HL-60/S4 treated with retinoic acid at 250 ng/mL for 4 days and 3 days (cell line): ENCODE data around the gene PDE6A.
"Not testable (repeated sequence)": the region's sequence is repeated elsewhere in the genome, so short reads cannot be mapped to it uniquely, and the experiment has no call there.

Source experiments
- in situ Hi-C: fragments of 300-500 bp; cut with MboI; formaldehyde crosslinking; loops from 2 replicates; pipeline ENCODE4 v1.7.0; 2022; ENCODE audit warnings: low sequenced_read_pairs

PDE6A gene

DNA sequence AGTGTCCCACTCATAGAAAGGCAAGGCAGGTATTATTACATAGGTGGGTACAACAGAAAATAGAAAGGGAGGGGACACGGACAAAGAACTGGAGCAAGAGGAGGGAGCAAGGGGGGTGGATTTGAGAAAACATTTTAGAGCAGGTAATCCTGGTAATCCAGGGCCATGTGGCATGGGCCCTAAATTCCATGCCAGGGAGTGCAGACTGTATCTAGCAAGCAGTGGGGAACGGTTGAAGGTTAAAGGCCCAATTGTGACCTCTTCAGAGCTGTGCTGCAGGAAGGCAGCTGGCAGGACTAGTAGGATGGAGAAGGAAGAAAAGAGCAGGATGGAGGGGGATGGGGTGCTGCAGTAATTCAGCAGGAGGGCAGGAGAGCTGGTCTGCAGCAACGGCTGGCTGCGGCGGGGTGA, 75.2 kb downstream of the PDE6A start:
- in situ Hi-C loops: no loop called here

DNA sequence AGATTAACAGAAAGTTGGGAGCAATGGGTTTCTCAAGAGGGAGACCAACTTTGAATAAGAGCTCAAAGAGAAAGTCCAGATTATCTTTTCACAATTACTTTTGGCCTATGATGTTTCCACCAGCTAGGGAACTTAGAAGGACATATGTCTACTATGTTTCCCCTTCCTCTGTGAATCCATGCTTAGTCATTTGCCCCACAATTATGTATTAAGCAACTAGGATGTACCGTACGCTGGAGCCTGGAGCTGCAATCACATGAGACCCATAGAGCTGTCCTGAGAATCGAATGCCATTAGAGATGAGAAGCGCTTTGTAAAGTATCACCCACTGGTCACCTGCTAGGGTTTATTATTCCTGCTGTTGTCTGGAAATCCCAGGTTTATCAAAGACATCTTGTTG, 78.8 kb downstream of the PDE6A start:
- in situ Hi-C loops: no loop called here

DNA sequence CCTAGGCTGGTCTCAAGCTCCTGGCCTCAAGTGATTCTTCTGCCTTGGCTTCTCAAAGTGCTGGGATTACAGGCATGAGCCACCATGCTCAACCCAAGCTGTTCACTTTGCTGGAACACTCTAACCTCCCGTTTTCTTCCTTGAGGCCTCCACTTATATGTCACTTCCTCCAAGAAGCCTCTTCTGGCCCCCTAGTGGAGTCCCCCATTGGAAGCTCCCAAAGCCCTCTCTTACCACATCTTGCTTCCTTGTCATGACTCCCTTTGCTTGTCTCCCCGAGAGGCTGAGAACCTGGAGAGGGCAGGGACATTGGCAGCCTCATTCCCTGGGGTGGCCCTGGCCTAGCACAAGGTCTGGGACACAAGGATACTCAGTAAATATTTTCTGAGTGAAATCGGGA, 80.8 kb downstream of the PDE6A start:
- in situ Hi-C loops: no loop called here

DNA sequence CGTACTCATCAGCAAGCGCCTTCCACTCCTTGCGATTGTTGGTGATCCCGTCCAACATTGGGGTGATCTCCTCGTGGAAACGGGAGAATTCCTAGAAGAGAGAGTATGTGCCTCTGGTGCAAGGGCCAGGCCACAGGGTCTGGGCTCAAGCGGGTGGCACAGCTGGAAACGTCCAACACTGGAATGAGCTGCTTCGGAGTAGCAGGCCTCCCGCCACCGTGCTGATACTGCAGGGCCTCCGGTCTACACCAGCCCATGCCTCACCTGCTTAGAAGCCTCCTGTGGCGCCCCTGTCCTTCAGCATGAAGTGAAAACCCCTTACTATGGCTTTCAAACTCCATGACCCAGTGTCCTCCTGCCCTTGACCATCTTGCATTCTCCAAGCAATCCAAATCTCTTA, 81.4 kb downstream of the PDE6A start:
- in situ Hi-C loops: no loop called here

DNA sequence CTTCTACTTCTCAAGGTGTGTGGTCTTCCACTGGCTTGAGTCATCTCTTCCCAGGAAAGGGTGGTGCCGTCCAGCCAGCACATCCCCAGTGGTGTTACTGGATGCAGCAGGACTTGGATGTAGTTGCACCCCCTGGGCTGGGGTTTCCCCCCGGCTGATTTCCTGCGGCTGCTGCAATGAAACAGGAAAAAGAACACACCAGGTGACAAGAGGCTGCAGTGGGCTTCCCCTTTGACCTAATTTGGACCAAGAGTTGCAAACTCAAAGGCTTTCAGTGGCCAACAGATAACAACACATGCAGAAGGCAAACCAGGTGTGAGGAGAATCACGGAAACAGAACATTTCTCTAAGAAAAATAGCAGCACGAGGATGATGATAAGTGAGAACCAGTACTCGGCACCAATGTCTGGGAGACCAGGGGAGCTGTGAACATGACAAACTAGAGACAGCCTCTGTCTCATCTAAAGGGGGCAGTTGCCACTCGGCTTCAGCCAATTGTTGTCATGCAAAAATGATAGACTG, 83.7 kb downstream of the PDE6A start:
- in situ Hi-C loops: no loop called here

DNA sequence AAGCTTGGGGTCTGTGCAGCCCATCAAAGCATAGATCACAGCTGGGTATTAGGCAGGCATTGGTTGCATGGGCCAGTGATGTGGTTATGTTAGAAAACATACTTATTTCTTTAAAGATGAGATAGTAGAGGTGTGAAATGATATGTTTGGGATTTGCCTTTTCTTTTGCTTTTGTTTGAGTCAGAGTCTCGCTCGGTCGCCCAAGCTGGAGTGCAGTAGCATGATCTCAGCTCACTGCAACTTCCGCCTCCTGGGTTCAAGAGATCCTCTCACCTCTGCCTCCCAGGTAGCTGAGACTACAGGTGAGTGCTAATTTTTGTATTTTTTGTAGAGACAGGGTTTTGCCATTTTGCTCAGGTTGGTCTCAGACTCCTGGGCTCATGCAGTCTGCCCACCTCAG, 84.8 kb downstream of the PDE6A start:
- in situ Hi-C loops: no loop called here

DNA sequence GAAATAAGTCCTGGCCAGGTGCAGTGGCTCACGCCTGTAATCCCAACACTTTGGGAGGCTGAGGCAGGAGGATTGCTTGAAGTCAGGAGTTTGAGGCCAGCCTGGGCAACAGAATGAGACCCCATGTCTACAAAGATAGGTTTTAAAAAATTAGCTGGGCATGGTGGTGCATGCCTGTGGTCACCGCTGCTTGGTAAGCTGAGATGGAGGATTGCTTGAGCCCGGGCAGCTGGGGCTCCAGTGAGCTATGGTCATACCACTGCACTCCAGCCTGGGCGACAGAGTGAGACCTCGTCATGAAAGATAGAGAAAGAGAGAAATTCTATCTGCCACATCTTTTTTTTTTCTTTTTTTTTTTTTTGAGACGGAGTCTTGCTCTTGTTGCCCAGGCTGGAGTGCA, 86.1 kb downstream of the PDE6A start:
- in situ Hi-C loops: not testable (repeated sequence)

DNA sequence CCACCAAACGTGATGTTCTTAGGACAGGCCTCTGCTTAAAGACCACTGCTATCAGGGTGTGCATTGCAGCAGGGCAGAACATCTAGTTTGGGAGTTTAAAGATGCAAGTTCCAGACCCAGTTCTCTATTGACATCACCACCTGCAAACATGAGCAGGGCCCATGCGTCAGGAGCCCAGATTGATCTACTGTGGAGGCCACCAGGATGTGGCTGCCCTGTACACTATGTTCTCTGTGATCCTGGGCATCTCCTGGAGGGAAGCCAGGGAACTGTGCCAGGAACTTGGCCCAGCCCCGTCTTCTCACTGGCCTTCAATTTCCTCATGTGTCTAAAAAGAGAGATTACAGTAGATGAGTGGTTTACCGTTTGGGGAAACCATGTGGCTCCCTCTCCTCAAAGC, 87.1 kb downstream of the PDE6A start:
- in situ Hi-C loops: no loop called here

DNA sequence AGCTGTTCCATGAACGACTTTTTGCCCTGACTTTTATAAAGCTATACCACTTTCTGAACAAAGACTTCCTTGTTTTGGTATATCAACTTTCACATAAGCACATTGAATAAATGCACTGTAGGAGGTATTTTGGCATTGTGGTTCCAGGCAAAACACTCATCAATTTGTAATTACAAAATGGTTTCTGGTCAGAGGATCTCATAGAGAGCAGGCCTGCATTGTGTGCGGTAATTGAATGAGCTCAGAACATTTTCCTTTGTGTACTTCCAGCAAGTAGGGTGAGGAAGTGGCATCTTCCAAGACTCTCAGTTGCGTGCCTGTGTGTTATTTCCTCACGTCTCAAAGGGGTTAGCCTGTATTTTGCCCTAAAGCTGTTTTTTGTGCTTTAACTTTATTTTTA, 89.2 kb downstream of the PDE6A start:
- in situ Hi-C loops: no loop called here

DNA sequence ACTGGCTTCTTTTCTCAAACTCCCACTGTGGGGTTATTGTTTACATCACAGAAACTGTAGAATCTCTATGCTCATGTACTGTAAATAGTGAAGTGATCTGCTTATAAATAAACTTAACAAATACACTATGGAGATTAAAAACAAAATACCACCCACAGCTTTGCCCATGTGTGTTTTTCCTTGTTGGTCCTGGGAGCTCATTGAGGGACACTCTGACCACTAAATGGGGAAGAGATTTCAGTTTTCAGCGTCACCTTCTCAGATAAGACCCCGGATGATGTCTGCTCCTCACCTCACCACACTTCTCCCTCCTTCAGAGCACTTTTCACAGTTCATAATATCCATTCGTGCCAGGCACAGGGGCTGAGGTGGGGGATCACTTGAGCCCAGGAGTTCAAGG, 89.7 kb downstream of the PDE6A start:
- in situ Hi-C loops: no loop called here

DNA sequence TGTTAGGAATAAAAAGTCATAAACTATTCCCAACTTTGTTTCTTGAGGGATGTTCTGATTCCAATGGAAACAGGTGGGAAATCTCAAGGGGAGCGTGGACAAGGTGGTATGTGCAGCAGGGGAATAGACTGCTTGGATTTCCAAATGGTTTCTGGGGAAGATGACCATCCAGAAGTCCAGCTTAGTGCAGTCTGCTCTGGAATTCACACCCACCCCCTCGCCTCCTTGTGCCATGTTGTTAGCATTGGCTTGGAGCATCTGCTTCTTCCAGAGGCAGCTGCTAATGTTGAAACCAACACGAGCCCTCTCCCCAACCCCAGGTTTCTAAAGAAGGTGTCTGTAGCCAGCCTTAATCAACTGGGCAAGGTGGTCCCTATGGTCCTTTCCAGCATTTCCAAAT, 90.9 kb downstream of the PDE6A start:
- in situ Hi-C loops: no loop called here

DNA sequence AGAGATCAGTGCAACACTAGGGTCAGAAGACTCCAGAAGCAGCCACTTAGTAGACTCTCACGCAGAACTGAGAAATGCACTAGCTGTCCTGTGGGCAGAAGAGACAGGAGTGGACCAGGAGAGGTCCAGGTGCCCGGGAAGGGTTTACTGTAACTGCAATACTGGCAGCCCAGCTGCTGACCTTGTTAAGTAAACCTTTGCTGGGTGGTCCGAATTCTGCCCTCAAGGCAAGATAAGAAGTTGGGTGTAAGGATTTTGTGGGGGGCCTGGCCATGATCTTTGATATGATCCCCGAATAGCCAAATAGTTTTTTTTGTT, 91.3 kb downstream of the PDE6A start:
- in situ Hi-C loops: no loop called here

DNA sequence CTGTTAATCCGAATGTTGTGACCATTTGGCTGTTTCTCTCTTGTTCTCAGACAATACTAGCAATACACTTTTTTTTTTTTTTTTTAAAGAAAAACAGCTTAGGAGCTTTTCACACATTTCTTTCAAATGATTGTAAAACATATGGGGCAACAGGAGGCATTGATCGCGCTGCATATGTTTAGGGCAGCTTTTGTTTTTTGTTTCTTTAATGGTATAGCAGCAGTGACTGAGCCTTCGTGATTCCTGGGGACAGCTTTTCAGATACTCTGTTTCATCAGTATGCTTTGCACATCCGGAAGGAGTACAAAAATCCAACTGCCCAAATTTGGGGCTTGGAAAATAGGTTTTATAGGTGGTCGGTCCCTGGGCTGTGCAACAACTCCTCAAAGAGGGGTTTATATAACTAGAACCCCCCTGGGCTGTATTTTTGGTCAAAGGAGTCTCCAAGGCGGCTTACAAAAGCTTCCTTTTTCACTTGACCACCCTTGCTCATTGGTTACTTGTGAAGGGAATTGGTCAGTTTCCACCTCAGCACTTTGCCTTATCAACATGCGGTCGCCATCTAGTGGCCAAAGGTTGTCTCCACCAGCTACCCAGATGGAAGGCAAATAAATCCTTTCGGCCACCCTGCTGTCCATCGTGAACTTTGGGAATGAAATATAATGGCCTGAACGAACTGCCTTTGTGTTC, 91.8 kb downstream of the PDE6A start:
- in situ Hi-C loops: no loop called here

DNA sequence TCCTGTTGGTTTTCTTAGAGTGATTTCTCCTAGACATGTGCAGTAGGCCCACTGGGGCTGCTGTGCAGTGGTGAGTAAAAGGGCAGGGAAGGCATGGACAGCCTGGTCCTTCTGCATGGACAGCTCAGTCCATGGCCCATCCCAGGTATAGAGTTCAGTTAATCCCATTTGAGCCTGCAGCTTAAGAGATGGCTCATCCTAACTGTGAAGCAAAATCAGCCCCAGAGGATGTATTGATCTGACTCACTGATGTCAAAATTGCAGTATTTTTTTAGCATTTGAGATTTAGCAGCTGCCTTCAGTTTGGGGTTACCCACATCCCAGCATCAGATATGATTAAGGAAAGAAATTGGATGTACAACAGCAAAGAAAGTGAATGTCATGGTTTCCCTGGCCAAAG, 93.4 kb downstream of the PDE6A start:
- in situ Hi-C loops: no loop called here

DNA sequence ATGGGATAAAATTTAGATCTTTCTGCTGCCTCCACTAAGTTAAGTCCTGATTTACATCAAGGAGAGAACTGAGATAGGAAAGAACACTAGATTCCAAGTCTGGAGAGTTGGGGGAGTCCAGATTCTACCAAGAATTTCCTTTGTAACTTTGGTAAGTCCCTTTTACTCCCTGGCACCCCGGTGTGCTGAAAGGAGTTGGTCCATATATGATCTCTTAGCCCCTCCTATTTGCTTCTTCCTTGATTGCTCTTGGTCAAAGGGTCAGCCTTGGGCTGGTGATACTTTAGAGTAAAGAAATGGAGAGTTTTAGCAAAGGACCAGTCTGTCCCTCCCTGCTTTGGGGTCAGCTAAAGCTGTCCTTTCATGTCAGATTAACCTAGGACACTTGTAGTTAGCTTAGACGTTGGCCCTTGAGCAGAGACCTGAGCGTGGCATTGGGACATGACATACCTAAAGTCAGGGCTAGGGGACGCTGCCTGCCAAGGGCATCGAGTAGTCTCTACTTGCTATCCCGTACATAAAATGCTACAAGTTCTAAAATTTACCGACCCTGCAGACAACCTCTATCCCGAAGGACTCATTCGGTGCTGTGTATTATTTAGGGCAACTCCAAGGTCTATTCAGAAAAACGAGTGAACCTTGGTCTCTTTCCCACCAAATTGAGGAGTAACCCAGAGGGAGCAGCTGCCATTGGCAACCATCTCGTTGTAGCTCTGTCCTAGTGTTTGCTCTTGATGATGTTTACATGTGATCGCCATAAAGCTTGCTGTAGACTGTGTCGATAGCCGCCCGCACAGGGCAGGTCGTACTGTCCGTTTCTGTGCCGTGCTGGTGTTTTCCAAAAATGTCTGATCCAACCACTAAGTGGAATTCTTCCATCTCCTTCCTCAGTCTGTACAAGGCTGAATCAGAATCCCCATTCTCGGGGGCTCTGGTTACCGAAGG, 94.4 kb downstream of the PDE6A start:
- in situ Hi-C loops: no loop called here

DNA sequence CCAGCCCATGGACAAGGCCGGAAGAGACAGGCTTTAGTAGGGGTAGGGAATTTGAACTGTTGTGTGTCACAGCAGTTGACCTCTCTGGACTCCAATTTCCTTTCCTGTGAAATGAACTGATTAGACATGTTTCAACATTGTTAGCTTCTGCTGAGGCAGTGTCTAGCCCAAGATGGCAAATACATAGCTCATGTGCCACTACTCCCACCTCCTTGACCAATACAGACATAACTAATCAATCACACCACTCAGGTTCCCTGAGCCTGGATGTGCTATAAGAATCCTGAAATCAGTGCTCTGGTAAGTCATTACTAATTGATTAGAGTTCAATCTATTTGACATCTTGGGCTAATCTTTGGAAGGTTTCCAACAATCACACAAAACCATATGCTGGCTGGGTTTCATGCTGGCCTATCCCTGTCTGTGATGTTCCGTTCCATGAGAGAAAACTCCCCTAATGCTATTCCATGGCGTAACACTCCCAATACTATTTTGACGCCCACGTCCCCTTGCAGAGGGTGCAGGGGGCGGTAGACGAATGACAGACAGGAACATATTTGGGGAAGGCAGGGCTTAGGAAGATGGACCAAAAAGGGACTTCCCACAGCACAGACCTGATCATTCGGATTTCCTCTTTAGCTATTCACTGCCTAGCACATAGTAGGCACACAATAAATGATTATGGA, 95.2 kb downstream of the PDE6A start:
- in situ Hi-C loops: no loop called here

DNA sequence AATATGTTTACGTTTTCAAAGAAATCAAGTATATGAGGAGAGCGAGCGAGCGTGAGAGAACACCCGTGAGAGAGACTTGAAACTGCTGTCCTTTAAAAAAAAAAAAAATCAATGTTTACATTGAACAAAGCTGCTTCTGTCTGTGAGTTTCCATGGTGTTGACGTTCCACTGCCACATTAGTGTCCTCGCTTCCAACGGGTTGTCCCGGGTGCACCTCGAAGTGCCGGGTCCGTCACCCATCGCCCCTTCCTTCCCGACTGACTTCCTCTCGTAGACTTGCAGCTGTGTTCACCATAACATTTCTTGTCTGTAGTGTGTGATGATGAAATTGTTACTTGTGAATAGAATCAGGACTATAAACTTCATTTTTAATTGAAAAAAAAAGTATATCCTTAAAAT, 97.0 kb downstream of the PDE6A start:
- in situ Hi-C loops: no loop called here

DNA sequence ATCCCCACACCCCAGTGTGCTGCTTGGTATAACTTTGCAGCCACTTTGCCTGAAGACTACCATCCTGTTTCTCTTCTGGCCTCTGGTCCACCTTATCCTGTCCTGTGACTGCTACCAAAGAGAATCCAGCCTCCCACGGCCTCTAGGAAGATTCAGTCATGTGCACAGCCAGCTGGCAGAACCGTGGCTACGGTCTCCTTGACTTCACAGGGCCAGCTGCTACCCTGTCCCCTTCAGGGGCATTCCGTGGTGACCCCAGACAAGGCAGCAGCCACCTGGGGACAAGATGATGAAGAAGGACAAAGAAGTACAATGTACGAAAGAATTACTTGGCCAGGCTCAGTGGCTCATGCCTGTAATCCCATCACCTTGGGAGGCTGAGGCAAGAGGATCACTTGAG, 98.6 kb downstream of the PDE6A start:
- in situ Hi-C loops: no loop called here

DNA sequence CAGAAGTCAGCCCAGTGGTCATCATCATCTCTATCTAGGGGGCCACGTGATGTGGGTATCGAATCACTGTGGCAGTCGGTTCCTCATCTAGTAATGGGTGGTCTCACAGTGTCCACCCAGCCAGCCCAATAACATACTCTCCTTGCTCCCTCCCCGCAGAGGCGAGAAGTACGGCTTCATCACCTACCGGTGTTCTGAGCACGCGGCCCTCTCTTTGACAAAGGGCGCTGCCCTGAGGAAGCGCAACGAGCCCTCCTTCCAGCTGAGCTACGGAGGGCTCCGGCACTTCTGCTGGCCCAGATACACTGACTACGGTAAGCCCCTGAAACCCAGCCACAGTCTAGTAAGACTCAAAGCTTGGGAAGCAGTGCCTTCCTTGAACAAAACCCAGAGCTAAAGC, 99.0 kb downstream of the PDE6A start:
- in situ Hi-C loops: no loop called here

DNA sequence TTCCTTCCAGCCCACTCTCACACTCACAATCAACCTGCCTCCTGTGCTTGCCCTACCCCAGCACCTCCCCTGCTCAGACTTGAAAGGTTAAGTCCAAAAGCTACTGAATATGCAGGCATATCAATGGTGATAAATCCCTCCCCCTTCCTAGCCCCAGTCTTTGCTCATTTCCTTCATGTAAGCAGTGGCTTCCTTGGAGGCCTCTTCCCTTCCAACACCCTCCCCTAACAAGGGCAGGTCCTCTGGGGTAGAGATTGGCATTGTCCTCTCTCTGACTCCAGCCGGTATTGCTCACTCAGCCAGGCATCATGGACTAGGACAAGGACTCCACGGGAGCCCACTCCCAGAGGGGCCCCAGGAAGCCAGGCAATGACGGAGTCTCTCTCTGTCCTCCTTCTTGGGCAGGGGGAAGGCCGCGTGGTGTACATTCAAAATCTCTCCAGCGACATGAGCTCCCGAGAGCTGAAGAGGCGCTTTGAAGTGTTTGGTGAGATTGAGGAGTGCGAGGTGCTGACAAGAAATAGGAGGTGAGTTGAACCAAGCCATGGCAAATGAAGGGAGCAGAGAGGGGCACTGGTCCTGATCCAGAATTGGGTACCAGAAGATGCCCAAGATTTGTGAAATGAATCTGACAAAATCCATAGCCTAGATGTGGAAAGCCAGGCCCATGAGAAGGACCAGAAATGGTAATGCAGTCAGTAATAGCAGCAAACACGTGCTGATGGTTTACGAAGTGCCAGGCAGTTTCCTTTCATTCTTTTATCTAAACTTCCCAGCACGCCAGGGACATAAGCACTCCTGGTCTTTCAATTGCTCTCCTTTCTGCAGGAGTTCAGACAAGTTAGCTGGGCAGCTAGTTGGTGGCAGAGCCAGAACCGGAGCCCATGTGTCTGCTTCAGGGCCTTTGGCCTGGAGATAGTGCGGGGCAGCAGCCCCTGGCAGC, 102.5 kb downstream of the PDE6A start:
- in situ Hi-C loops: loop anchor here (5.0 kb wide), 1 partner anchor 125 kb away; no protein-coding TSS in a partner anchor
